GM10266 (cell line): Measurements from ENCODE around the gene PSMA7.

Source experiments
- DNase-seq: peaks from one replicate; pipeline ENCODE4 v3.0.0; 2012; ENCODE audit errors: extremely low spot score
- TF ChIP-seq, protein P1 (sequence below): IDR thresholded peaks from 2 replicates; pipeline ENCODE4 v1.5.1; 2012; ENCODE audit warnings: mild to moderate bottlenecking, low read depth; ENCODE audit not compliant: control insufficient read depth, insufficient read depth; ENCODE audit errors: missing control alignments

Gene PSMA7

DNA sequence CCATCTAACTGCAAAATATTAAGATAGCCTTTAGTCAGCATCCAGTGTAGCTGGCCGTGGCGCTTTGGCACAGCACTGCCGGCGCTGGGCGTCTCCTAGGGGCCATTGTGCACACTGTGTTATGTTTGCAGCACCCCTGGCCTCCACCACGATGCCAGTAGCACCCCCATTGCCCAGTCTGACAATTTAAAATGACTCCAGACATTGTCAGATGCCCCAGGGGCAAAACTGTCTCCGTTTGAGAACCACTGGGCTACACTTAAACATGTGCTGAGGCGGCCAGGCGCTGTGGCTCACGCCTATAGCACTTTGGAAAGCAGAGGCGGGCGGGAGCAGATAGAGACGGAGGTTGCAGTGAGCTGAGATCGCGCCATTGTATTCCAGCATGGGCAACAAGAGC, 33.7 kb upstream of the PSMA7 start:
- TF ChIP-seq, protein P1, sequence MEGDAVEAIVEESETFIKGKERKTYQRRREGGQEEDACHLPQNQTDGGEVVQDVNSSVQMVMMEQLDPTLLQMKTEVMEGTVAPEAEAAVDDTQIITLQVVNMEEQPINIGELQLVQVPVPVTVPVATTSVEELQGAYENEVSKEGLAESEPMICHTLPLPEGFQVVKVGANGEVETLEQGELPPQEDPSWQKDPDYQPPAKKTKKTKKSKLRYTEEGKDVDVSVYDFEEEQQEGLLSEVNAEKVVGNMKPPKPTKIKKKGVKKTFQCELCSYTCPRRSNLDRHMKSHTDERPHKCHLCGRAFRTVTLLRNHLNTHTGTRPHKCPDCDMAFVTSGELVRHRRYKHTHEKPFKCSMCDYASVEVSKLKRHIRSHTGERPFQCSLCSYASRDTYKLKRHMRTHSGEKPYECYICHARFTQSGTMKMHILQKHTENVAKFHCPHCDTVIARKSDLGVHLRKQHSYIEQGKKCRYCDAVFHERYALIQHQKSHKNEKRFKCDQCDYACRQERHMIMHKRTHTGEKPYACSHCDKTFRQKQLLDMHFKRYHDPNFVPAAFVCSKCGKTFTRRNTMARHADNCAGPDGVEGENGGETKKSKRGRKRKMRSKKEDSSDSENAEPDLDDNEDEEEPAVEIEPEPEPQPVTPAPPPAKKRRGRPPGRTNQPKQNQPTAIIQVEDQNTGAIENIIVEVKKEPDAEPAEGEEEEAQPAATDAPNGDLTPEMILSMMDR, result no peak
- DNase-seq, result no peak

DNA sequence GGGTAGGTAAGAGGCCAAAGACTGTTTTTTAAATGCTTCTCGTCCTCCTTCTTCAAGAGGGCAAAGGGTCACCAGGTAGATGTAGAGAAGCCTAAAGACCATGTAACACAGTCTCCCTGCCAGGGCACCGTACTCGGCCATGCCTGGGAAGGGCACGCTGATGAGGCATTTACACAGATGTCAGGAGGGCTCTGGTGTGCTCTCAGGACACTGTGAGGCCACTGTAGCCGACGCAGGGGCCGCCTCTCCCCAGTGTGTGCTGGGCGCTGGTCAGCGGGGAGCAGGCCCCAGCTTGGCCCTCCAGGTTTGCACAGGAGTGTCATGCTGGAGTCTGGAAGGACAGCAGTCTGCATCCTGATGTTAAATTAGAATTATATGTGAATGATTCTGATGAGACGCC, 32.5 kb upstream of the PSMA7 start:
- TF ChIP-seq, protein P1, result no peak
- DNase-seq, result no peak

DNA sequence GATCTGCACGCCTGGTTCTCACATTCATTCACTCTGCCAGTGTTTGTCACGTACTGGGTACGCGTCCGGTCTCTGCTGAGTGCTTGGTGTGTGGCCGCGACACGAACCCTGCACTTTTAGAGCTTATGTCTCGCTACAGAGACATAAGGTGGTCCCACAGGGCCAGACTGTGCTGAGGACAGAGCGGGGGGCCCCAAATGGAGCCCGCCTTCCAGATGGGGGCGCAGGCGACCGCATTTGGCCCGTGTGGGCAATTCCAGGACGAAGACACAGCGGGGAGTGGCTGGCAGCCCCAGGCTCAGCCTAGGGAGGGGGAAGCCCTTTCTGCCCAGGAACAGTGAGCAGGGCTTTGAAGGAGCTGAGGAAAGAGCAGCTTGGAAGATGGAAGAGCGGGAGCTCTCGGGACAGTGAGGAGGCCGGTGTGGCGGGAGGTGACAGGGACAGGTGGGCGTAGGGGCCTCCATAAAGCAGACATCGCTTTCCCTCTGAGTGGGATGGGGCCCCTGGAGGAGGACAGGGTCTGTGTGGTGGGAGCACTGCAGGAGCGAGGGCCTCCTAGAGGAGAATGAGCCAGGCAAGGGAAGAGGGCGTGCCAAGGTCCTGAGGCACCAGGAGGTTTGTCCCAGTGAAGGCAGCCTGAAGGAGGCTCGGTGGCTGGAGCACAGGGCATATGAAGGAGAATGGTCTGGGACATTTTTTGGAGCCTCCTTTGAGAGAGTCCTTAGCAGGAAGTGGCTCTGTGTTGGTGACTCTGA, 31.9 kb upstream of the PSMA7 start:
- TF ChIP-seq, protein P1, result no peak
- DNase-seq, result no peak

DNA sequence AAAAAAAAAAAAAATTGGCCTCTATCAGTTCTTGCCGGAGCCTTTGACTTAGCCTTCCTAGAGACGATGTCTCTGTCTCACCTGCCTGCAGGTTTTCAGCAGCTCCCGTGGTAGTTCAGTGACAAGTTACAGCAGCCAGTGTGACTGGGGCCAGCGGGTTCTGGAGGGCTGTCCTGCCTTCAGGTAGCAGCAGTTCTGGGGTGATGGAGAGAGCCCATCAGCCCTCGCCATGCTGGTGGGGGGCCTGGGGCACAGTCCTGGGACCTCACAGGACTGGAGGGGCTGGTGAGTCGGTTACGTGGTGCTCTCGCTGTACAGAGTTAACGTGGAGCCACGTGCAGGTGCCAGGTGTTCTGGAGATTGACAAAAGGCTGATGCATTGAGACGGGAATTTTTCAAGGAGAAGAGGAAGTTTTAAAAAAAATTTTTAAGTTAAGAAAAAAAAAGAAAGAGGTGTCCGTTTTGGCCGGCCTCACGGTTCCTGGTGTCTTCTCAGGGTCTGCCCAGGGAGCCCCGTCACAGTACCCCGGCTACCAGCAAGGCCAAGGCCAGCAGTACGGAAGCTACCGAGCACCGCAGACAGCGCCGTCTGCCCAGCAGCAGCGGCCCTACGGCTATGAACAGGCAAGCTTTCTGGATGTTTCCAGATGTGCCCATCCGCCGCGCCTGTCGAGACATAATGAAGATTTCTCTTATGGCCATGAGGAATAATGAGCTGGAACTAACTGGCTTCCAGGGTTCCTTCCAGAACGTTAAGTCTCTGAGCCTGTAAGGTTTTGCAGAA, 31.0 kb upstream of the PSMA7 start:
- DNase-seq, result no peak
- TF ChIP-seq, protein P1, result no peak

- DNase-seq, result no peak
- TF ChIP-seq, protein P1, result no peak
These were observed 29.5 kb upstream of the PSMA7 start for GRCh38 chr20:62172666-62173065.

- no peak for DNase-seq
- TF ChIP-seq, protein P1, result no peak
These were observed 28.1 kb upstream of the PSMA7 start for GRCh38 chr20:62171245-62171644.

DNA sequence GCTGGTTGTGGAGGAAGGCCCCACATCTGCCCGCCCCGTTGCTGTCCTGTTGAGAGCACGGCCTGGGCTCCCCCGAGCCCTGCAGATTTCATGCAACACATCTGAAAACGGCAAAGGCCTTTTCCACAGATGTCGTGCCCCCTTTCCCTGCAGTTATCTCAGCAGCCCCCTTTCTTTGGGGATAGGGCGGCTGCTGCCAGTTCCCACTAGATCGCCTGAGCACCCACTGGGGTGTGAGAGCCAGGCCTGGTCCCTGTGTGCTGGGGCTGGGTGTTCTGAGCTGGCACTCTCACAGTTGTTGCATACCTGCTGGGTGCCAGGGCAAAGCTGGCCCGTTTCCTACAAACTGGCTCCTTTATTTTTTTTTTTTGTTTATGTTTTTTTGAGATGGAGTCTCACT, 27.3 kb upstream of the PSMA7 start:
- TF ChIP-seq, protein P1, result no peak
- no peak for DNase-seq
